ENCODE results near the gene NES. TPM values are rescaled to one million over a fixed set of nuclear protein-coding genes. Genes with fewer than 3 reads are reported as not detected.

The NES gene
- total and polyA plus RNA-seq, 2 of the 8 experiments (the other 6 are each of a cell fraction or from before 2014, with no cell fraction given), result 13.3 to 135 TPM

GRCh38 chr1:156692925-156693847 lies 16.0 kb upstream of the NES start (continued):
- TF ChIP-seq SP4 (IDR thresholded peaks at IDR 0.05; ENCODE audit: low read length) (no peak), RXRA (IDR thresholded peaks at IDR 0.05; ENCODE audit: insufficient read depth, low read depth, low read length) (no peak), ATF2 (IDR thresholded peaks at IDR 0.05; ENCODE audit: low read length) (peak; percentile 42; the same call in 1 of the 2 replicates), TBP (IDR thresholded peaks at IDR 0.05; ENCODE audit: low read depth, low read length) (peak; percentile 49; the same call in 1 of the 2 replicates), HDAC6 (IDR thresholded peaks at IDR 0.05; ENCODE audit: low read depth, low read length) (no peak), JUN (IDR thresholded peaks at IDR 0.05; ENCODE audit: low read depth, low read length) (no peak), EP300 (IDR thresholded peaks at IDR 0.05; ENCODE audit: borderline replicate concordance in 1 of 2, low read depth in 2 of 2, low read length in 2 of 2) (peak; percentile 44 to 98), JUND (IDR thresholded peaks at IDR 0.05; ENCODE audit: low read length) (peak; percentile 75; the same call in 1 of the 2 replicates), PHF8 (conservative IDR thresholded peaks at IDR 0.05; ENCODE audit: low read depth, low read length) (no peak; the same call in 1 of the 2 replicates), SAP30 (IDR thresholded peaks at IDR 0.05; ENCODE audit: insufficient read depth, insufficient replicate concordance, low read length) (no peak), YY1 (IDR thresholded peaks at IDR 0.05; ENCODE audit: low read depth, low read length) (no peak; the same call in 1 of the 2 replicates), CREB1 (IDR thresholded peaks at IDR 0.05) (peak; percentile 37; the same call in 1 of the 2 replicates), NRF1 (IDR thresholded peaks at IDR 0.05; ENCODE audit: low read depth, low read length) (no peak), EZH2 (IDR thresholded peaks at IDR 0.05; ENCODE audit: low read depth, low read length, severe bottlenecking) (no peak), SIN3A (conservative IDR thresholded peaks at IDR 0.05 in 1 of 2, IDR thresholded peaks at IDR 0.05 in 1 of 2; ENCODE audit: low read depth in 1 of 2, low read length in 2 of 2) (peak in 1 of 2 experiments; percentile 83; a peak in 2 of 4 replicates), MAX (IDR thresholded peaks at IDR 0.05) (peak; percentile 74; the same call in 1 of the 2 replicates), TEAD4 (IDR thresholded peaks at IDR 0.05; ENCODE audit: low read depth, low read length) (no peak), KDM4A (IDR thresholded peaks at IDR 0.05; ENCODE audit: low read depth, low read length, severe bottlenecking) (peak; percentile 10), NANOG (IDR thresholded peaks at IDR 0.05; ENCODE audit: insufficient read depth, low read depth, low read length, poor library complexity, severe bottlenecking) (peak; percentile 80), BRCA1 (IDR thresholded peaks at IDR 0.05; ENCODE audit: low read depth, low read length) (no peak), KDM5A (IDR thresholded peaks at IDR 0.05; ENCODE audit: low read length) (no peak)
